ENCODE results near the gene ATP13A4.

- TF ChIP-seq YY1 (IDR thresholded peaks at IDR 0.05; ENCODE audit: insufficient read depth, insufficient read length) (no peak), ZNF274 (IDR thresholded peaks at IDR 0.05; ENCODE audit: low read depth, low read length) (no peak), SUZ12 (IDR thresholded peaks at IDR 0.05; ENCODE audit: extremely low read depth, insufficient read depth, insufficient read length) (no peak)
These were observed 84.0 kb downstream of the ATP13A4 start for GRCh38 chr3:193470710-193471109.
